K562 (cell line): ENCODE results near the gene LRRC25. TPM values are rescaled to one million over a fixed set of nuclear protein-coding genes. Genes with fewer than 3 reads are reported as not detected.

Experiments used
- ADNP ChIP-seq: fragments of 200-800 bp; sonication (Bioruptor generic); IDR thresholded peaks from 2 replicates; pipeline ENCODE4 v1.6.1; 2016; ENCODE audit warnings: missing genetic modification characterization, missing compliant biosample characterization
- CHCHD3 ChIP-seq: fragments of 250-450 bp; sonication (Bioruptor Pico); IDR thresholded peaks from 2 replicates; pipeline ENCODE4 v2.1.2; 2022; ENCODE audit warnings: mild to moderate bottlenecking
- COPS2 ChIP-seq: fragments of 450-650 bp; conservative IDR thresholded peaks from 2 replicates; pipeline ENCODE4 v1.6.1; 2016; ENCODE audit warnings: mild to moderate bottlenecking, moderate library complexity
- CREM ChIP-seq: IDR thresholded peaks from 2 replicates; pipeline ENCODE4 v1.6.1; 2014; ENCODE audit warnings: antibody characterized with exemption, low read depth
- DIDO1 ChIP-seq: fragments of 450-650 bp; IDR thresholded peaks from 2 replicates; pipeline ENCODE4 v1.6.1; 2016; ENCODE audit warnings: low read depth, missing biosample characterization, missing genetic modification characterization
- FOXA3 ChIP-seq, 2 experiments: fragments of 450-650 bp in 1 of 2; sonication (generic) in 1 of 2; formaldehyde crosslinking; IDR thresholded peaks in 1 of 2; conservative IDR thresholded peaks in 1 of 2; 2 replicates each; pipeline versions ENCODE4 v1.4.0 to v1.8.0; 2020 to 2022; ENCODE audit warnings: mild to moderate bottlenecking in 2 of 2, missing genetic modification reagents in 1 of 2
- FOXJ3 ChIP-seq: sonication (generic); formaldehyde crosslinking; IDR thresholded peaks from 2 replicates; pipeline ENCODE4 v1.4.0; 2020; ENCODE audit warnings: mild to moderate bottlenecking, missing genetic modification reagents
- JUN ChIP-seq, 2 experiments: sonication (generic) in 1 of 2; formaldehyde crosslinking in 1 of 2; IDR thresholded peaks; 2 replicates each; pipeline versions ENCODE4 v1.6.1 to v1.8.0; 2012 to 2022; ENCODE audit warnings: borderline replicate concordance in 2 of 2, mild to moderate bottlenecking in 2 of 2, improper control_type of control experiment in 1 of 2, low read depth in 1 of 2, low read length in 1 of 2, missing genetic modification reagents in 1 of 2
- KLF16 ChIP-seq: IDR thresholded peaks from 2 replicates; pipeline ENCODE4 v1.6.1; 2016; ENCODE audit warnings: antibody characterized with exemption
- MAFK ChIP-seq: IDR thresholded peaks from 2 replicates; pipeline ENCODE4 v1.6.1; 2011; ENCODE audit warnings: low read length, improper control_type of control experiment
- MTF1 ChIP-seq: fragments of 250-450 bp; sonication (Bioruptor Pico); IDR thresholded peaks from 2 replicates; pipeline ENCODE4 v1.9.0; 2021; ENCODE audit warnings: moderate library complexity, mild to moderate bottlenecking, inconsistent platforms, borderline replicate concordance
- NR2C1 ChIP-seq, 2 experiments: fragments of 450-650 bp; IDR thresholded peaks; 2 replicates each; pipeline ENCODE4 v1.6.1; 2017; ENCODE audit warnings: mild to moderate bottlenecking in 2 of 2, antibody characterized with exemption in 1 of 2, inconsistent platforms in 1 of 2, missing compliant biosample characterization in 1 of 2, missing genetic modification characterization in 1 of 2
- NUFIP1 ChIP-seq: fragments of 450-650 bp; IDR thresholded peaks from 2 replicates; pipeline ENCODE4 v1.6.1; 2018; ENCODE audit not compliant: partially characterized antibody
- PRMT5 ChIP-seq: sonication (generic); formaldehyde crosslinking; IDR thresholded peaks from 2 replicates; pipeline ENCODE4 v1.5.0; 2020; ENCODE audit warnings: missing genetic modification reagents
- RBM22 ChIP-seq: fragments of 200-400 bp; formaldehyde crosslinking; IDR thresholded peaks from 2 replicates; pipeline ENCODE4 v1.6.1; 2018; ENCODE audit warnings: low read length, low read depth; ENCODE audit not compliant: poor library complexity, severe bottlenecking
- RBM25 ChIP-seq: fragments of 200-400 bp; formaldehyde crosslinking; IDR thresholded peaks from 2 replicates; pipeline ENCODE4 v1.6.1; 2018; ENCODE audit warnings: low read length, low read depth, moderate library complexity; ENCODE audit not compliant: severe bottlenecking
- TFAM ChIP-seq: fragments of 250-450 bp; sonication (Bioruptor Pico); conservative IDR thresholded peaks from 2 replicates; pipeline ENCODE4 v1.5.0; 2021; ENCODE audit warnings: mild to moderate bottlenecking, moderate library complexity
- ZNF644 ChIP-seq: fragments of 200-800 bp; sonication (Bioruptor generic); IDR thresholded peaks from 2 replicates; pipeline ENCODE4 v1.6.1; 2016; ENCODE audit warnings: low read depth, missing genetic modification characterization, missing compliant biosample characterization
- polyA plus RNA-seq, 8 experiments: library from polyadenylated mRNA; depleted of rRNA in 4 of 8; stranded (reverse) in 5 of 8; unstranded in 3 of 8; fragments of >200 nt; fragmentation: Nextera tagmentation in 2 of 8; fragmentation: Illumina TruSeq in 1 of 8; extraction: Ambion mirVana in 2 of 8; extraction: Trizol in 1 of 8; gene quantifications; 2 replicates each; pipeline versions ENCODE4 v1.2.1 to v1.2.3, GENCODE V29; 2011 to 2014; ENCODE audit warnings: inconsistent platforms in 1 of 8, missing spikeins in 1 of 8
- total RNA-seq, 7 experiments: library from RNA; depleted of rRNA in 6 of 7; stranded (reverse); fragments of >200 nt in 6 of 7; fragmentation: Illumina TruSeq in 2 of 7; extraction: Trizol in 2 of 7; gene quantifications; 2 replicates each; pipeline versions ENCODE4 v1.2.1 to v1.2.3, GENCODE V29; 2011 to 2021; ENCODE audit warnings: low replicate concordance in 1 of 7
- TF ChIP-seq, protein P1 (sequence below): IDR thresholded peaks from 2 replicates; pipeline ENCODE4 v1.6.1; 2011; ENCODE audit warnings: borderline replicate concordance, low read depth, mild to moderate bottlenecking, moderate library complexity, low read length; ENCODE audit not compliant: insufficient read depth, poor library complexity, severe bottlenecking
- TF ChIP-seq, protein P2 (sequence below): fragments of 250-450 bp; sonication (Bioruptor Pico); IDR thresholded peaks from 2 replicates; pipeline ENCODE4 v1.4.0; 2020; ENCODE audit warnings: mild to moderate bottlenecking
- TF ChIP-seq, protein P3 (sequence below): sonication (generic); formaldehyde crosslinking; IDR thresholded peaks from 2 replicates; pipeline ENCODE4 v1.8.1; 2023; ENCODE audit warnings: mild to moderate bottlenecking, missing genetic modification reagents

Gene LRRC25
- total and polyA plus RNA-seq, 9 of the 15 experiments (the other 6 are each of a cell fraction or from before 2014, with no cell fraction given), result 0.07 to 0.36 (median 0.10) TPM; not detected in 3

DNA sequence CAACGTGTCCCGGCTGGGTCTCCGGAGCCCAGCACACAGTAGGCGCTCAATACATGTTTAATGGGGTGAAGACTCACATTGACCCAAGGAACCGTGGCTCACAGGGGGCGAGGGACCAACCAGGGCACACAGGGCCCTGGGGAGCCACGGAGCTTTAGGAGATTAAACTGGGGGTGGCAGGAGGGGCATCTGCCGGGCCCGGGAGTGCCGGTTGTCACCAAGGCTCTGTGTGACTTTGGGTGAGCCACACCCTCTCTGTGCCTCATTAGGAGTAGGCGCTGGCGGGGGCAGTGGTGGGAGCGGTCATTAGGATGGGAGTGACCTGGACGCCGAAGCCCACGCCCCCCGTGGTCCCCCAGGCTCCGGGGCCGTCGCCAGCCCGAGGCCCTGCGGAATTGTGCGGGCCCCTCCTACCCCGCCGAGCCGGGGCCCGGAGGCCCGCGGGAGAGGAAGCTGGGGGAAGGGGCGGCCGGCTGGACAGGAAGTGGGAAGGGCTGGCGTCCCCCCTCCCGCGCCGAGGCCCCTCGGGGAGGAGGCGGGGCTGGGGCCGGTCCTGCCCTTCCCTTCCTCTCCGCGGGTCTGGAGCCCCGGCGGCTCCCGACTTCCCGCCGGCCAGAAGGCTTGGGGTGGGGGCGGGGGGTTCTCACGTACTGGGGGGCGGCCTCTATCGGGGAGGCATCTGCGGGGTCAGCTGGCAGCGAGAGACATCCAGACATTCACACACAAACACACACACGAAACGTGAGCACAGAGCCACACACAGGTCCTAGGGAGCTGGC, 20.0 kb upstream of the LRRC25 start (continued):
- TF ChIP-seq JUN (IDR thresholded peaks at IDR 0.05; ENCODE audit: borderline replicate concordance, low read depth, low read length) (no peak), JUN (CRISPR knock-in tag; IDR thresholded peaks at IDR 0.05; ENCODE audit: borderline replicate concordance) (0 out of 2 replicates have a peak, but pooled peaks have one; percentile 46), ZNF644 (tag) (no peak; the same call in 1 of the 2 replicates), KLF16 (no peak), ADNP (tag) (peak; percentile 79; the same call in 1 of the 2 replicates), NR2C1 (IDR thresholded peaks at IDR 0.05) (no peak), NR2C1 (tag; IDR thresholded peaks at IDR 0.05) (no peak), MTF1 (CRISPR knock-in tag) (peak; percentile 68; the same call in 1 of the 2 replicates), RBM25 (peak; percentile 46), PRMT5 (no peak), DIDO1 (tag) (no peak), MAFK (no peak), RBM22 (no peak), CREM (no peak; the same call in none of the 2 replicates), COPS2 (no peak), CHCHD3 (no peak), TFAM (no peak), FOXA3 (CRISPR knock-in tag; conservative IDR thresholded peaks at IDR 0.05 in 1 of 2, IDR thresholded peaks at IDR 0.05 in 1 of 2) (peak; percentile 11 to 16; a peak in 1 of 4 replicates), NUFIP1 (no peak), FOXJ3 (no peak)
- TF ChIP-seq, protein P1, sequence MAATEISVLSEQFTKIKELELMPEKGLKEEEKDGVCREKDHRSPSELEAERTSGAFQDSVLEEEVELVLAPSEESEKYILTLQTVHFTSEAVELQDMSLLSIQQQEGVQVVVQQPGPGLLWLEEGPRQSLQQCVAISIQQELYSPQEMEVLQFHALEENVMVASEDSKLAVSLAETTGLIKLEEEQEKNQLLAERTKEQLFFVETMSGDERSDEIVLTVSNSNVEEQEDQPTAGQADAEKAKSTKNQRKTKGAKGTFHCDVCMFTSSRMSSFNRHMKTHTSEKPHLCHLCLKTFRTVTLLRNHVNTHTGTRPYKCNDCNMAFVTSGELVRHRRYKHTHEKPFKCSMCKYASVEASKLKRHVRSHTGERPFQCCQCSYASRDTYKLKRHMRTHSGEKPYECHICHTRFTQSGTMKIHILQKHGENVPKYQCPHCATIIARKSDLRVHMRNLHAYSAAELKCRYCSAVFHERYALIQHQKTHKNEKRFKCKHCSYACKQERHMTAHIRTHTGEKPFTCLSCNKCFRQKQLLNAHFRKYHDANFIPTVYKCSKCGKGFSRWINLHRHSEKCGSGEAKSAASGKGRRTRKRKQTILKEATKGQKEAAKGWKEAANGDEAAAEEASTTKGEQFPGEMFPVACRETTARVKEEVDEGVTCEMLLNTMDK, result no peak
- TF ChIP-seq, protein P2, sequence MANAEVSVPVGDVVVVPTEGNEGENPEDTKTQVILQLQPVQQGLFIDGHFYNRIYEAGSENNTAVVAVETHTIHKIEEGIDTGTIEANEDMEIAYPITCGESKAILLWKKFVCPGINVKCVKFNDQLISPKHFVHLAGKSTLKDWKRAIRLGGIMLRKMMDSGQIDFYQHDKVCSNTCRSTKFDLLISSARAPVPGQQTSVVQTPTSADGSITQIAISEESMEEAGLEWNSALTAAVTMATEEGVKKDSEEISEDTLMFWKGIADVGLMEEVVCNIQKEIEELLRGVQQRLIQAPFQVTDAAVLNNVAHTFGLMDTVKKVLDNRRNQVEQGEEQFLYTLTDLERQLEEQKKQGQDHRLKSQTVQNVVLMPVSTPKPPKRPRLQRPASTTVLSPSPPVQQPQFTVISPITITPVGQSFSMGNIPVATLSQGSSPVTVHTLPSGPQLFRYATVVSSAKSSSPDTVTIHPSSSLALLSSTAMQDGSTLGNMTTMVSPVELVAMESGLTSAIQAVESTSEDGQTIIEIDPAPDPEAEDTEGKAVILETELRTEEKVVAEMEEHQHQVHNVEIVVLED (CRISPR knock-in tag), result no peak
- TF ChIP-seq, protein P3, sequence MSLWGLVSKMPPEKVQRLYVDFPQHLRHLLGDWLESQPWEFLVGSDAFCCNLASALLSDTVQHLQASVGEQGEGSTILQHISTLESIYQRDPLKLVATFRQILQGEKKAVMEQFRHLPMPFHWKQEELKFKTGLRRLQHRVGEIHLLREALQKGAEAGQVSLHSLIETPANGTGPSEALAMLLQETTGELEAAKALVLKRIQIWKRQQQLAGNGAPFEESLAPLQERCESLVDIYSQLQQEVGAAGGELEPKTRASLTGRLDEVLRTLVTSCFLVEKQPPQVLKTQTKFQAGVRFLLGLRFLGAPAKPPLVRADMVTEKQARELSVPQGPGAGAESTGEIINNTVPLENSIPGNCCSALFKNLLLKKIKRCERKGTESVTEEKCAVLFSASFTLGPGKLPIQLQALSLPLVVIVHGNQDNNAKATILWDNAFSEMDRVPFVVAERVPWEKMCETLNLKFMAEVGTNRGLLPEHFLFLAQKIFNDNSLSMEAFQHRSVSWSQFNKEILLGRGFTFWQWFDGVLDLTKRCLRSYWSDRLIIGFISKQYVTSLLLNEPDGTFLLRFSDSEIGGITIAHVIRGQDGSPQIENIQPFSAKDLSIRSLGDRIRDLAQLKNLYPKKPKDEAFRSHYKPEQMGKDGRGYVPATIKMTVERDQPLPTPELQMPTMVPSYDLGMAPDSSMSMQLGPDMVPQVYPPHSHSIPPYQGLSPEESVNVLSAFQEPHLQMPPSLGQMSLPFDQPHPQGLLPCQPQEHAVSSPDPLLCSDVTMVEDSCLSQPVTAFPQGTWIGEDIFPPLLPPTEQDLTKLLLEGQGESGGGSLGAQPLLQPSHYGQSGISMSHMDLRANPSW, result no peak
